HepG2 (cell line): Measurements from ENCODE around the gene GRAMD4. TPM values are rescaled to one million over a fixed set of nuclear protein-coding genes. Genes with fewer than 3 reads are reported as not detected.

Experiments used
- ATAC-seq: fragments of 200-7000 bp; cut with Tn5 transposase; 3 replicates; pipeline ENCODE4 v1.9.1; 2020; ENCODE audit warnings: mild to moderate bottlenecking, moderate library complexity
- BruUV-seq: library from RNA; stranded (reverse); fragments of 400-500 nt; replicated peaks from 2 replicates; lab custom pipeline; 2021; lab: Mats Ljungman, UMichigan
- CTCF ChIA-PET: fragments of 300-600 bp; formaldehyde crosslinking; extraction: SDS; loops from one replicate; lab custom pipeline; 2021; ENCODE audit warnings: low total read pairs, inconsistent platforms, low intra/inter-chr PET ratio; lab: Yijun Ruan, JAX
- POLR2A ChIA-PET: fragments of 350-600 bp; sonication (Branson Sonifier 250); formaldehyde crosslinking; loops from one replicate; lab custom pipeline; 2020; ENCODE audit warnings: antibody characterized with exemption, inconsistent platforms; lab: Yijun Ruan, JAX
- DNase-seq: peaks from one replicate; pipeline ENCODE4 v3.0.0-alpha.2; 2015; ENCODE audit warnings: low spot score
- FAIRE-seq: peaks from 3 replicates; lab custom pipeline; 2011; peaks lifted over from hg19 to GRCh38; lab: Jason Lieb, UNC
- H2AFZ ChIP-seq: one replicate; pipeline ENCODE4 v1.6.1; 2011; ENCODE audit warnings: low read length, inconsistent platforms
- H3K27ac ChIP-seq: fragments of 300-600 bp; 3 replicates; pipeline ENCODE4 v1.8.0; 2011; ENCODE audit warnings: mixed run types, mild to moderate bottlenecking, mixed read lengths, low read length, inconsistent platforms; ENCODE audit not compliant: insufficient read depth; ENCODE audit errors: extremely low read length
- H3K27me3 ChIP-seq, 2 experiments: fragments of 200-600 bp in 1 of 2; 2 replicates in 1 of 2; 3 replicates in 1 of 2; pipeline versions ENCODE4 v1.6.0 to v1.8.0; 2011; ENCODE audit warnings: low read length in 2 of 2, mild to moderate bottlenecking in 2 of 2, moderate library complexity in 2 of 2, inconsistent platforms in 1 of 2; ENCODE audit not compliant: insufficient read depth in 2 of 2, control insufficient read depth in 1 of 2
- H3K36me3 ChIP-seq, 2 experiments: fragments of 200-600 bp in 1 of 2; replicated peaks in 1 of 2; 2 replicates in 1 of 2; 3 replicates in 1 of 2; pipeline versions ENCODE4 v1.5.1 to v1.8.0; 2011; ENCODE audit warnings: low read length in 2 of 2, inconsistent platforms in 1 of 2; ENCODE audit not compliant: insufficient read depth in 2 of 2, control insufficient read depth in 1 of 2
- H3K4me1 ChIP-seq: 2 replicates; pipeline ENCODE4 v1.5.1; 2012; ENCODE audit warnings: low read length, inconsistent platforms; ENCODE audit not compliant: insufficient read depth
- H3K4me2 ChIP-seq: 2 replicates; pipeline ENCODE4 v1.6.0; 2011; ENCODE audit warnings: low read depth, low read length, inconsistent platforms
- H3K4me3 ChIP-seq, 3 experiments: fragments of 200-600 bp in 1 of 3; sonication (generic), shearing (Covaris generic) in 1 of 3; replicated peaks in 1 of 3; 2 replicates each; pipeline ENCODE4 v1.5.1; 2011 to 2016; ENCODE audit warnings: low read length in 3 of 3, inconsistent platforms in 2 of 3, low read depth in 2 of 3, mild to moderate bottlenecking in 2 of 3, control low read depth in 1 of 3, mixed read lengths in 1 of 3; ENCODE audit not compliant: insufficient read depth in 1 of 3
- H3K79me2 ChIP-seq: one replicate; pipeline ENCODE4 v1.6.1; 2011; ENCODE audit warnings: low read length, inconsistent platforms; ENCODE audit not compliant: insufficient read depth
- H3K9ac ChIP-seq: 2 replicates; pipeline ENCODE4 v1.6.0; 2011; ENCODE audit warnings: mild to moderate bottlenecking, low read depth, low read length, inconsistent platforms; ENCODE audit not compliant: insufficient read depth
- H3K9me3 ChIP-seq: 2 replicates; pipeline ENCODE4 v1.5.1; 2012; ENCODE audit warnings: mild to moderate bottlenecking, low read length
- H4K20me1 ChIP-seq: 2 replicates; pipeline ENCODE4 v1.6.0; 2011; ENCODE audit warnings: inconsistent platforms, mild to moderate bottlenecking, low read length, moderate library complexity; ENCODE audit not compliant: insufficient read depth
- GATAD1 ChIP-seq: IDR thresholded peaks from 2 replicates; pipeline ENCODE4 v1.6.1; 2016; ENCODE audit warnings: missing genetic modification reagents, missing compliant biosample characterization
- KDM6A ChIP-seq: IDR thresholded peaks from 2 replicates; pipeline ENCODE4 v1.6.1; 2016; ENCODE audit warnings: low read depth
- NBN ChIP-seq: fragments of 450-650 bp; conservative IDR thresholded peaks from 2 replicates; pipeline ENCODE4 v1.6.1; 2017
- NR3C1 ChIP-seq: sonication (generic); formaldehyde crosslinking; IDR thresholded peaks from 2 replicates; pipeline ENCODE4 v1.4.0; 2020; ENCODE audit warnings: missing genetic modification reagents
- TBP ChIP-seq: sonication (generic); formaldehyde crosslinking; IDR thresholded peaks from 2 replicates; pipeline ENCODE4 v1.5.0; 2020; ENCODE audit warnings: missing genetic modification reagents
- ZNF598 ChIP-seq: sonication (generic); formaldehyde crosslinking; IDR thresholded peaks from 2 replicates; pipeline ENCODE4 v1.5.1; 2020; ENCODE audit warnings: mild to moderate bottlenecking, missing genetic modification reagents, borderline replicate concordance
- ZSCAN20 ChIP-seq: sonication (generic); formaldehyde crosslinking; IDR thresholded peaks from 2 replicates; pipeline ENCODE4 v1.4.0; 2020; ENCODE audit warnings: missing genetic modification reagents, mild to moderate bottlenecking, borderline replicate concordance
- WGBS: methylation state at CpG from one replicate; pipeline ENCODE4 v1.1.6; 2017; ENCODE audit warnings: low lambda C conversion rate; 5-methylcytosine and 5-hydroxymethylcytosine counted together
- in situ Hi-C: cut with HindIII; loops from 2 replicates; pipeline ENCODE4 v1.10.0; 2017; ENCODE audit warnings: low pct_unique_long_range_greater_than_20kb; ENCODE audit not compliant: extremely low pct_ligation_motif_present
- intact Hi-C: fragments of 100-400 bp; cut with micrococcal nuclease; formaldehyde crosslinking; loops from one replicate; pipeline ENCODE4 v1.10.0; 2022; ENCODE audit not compliant: unreplicated experiment
- polyA plus RNA-seq, 8 experiments: library from polyadenylated mRNA; depleted of rRNA in 3 of 8; stranded (reverse) in 7 of 8; unstranded in 1 of 8; fragments of >200 nt; fragmentation: Illumina TruSeq in 4 of 8; extraction: Trizol in 4 of 8; gene quantifications; 2 replicates each; pipeline versions ENCODE4 v1.2.1 to v1.2.3, GENCODE V29; 2011 to 2016; ENCODE audit warnings: low read depth in 4 of 8, missing spikeins in 1 of 8, mixed read lengths in 1 of 8; ENCODE audit not compliant: insufficient read depth in 1 of 8
- total RNA-seq, 5 experiments: library from RNA; depleted of rRNA; stranded (reverse); fragments of >200 nt; fragmentation: Illumina TruSeq; extraction: Trizol; gene quantifications; 2 replicates each; pipeline ENCODE4 v1.2.3, GENCODE V29; 2016; ENCODE audit warnings: low read depth in 1 of 5

The GRAMD4 gene
- total and polyA plus RNA-seq, 2 of the 13 experiments (the other 11 are each of a cell fraction or from before 2014, with no cell fraction given), result 15.2 to 15.7 TPM

DNA sequence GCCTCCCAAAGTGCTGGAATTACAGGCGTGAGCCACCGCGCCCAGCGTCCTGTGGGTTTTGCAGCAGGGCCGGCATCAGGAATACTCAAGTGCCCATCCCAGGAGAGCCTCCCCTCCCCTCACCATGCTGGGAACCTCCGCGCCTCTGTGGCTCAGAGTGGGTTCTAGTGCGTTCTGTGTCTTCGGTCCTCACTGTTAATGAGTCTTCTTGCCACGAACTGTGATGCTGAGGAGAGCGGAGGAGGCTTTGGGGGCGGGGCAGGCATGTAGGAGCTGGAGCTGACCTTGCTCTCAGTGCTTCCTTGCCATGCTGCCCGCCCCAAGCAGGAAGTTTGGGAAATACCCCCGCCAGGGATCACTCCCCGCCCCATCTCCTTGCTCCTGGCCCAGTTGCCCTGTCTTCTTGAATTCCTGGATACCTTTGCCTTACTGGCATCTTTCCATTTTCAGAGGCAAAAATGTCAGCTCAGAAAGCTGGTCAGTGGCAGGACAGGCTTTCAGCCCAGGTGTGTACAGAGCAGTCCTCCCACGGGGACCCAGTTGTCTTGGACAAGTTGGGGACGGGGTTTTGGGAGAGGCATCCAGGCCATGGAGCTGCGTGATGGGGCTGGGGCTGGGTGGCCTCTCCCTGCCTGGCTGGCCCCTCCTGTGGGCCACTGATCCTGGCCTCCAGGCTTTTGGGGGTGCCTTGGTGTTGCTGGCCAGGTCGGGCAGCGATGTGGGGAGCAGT lies 5.1 kb downstream of the GRAMD4 start:
- BruUV-seq, result no TSS peak
- H3K4me2 ChIP-seq, result no peak overlapping the region
- no peak overlapping the region for H3K9ac ChIP-seq
- H3K9me3 ChIP-seq, result no peaks in the 10 kb centered on the region
- no peaks in the 10 kb centered on the region for H3K79me2 ChIP-seq
- CTCF ChIA-PET, result no interaction called here
- ATAC-seq (no peak), DNase-seq (no peak), FAIRE-seq (no peak)
- no peak overlapping the region for H3K4me3 ChIP-seq
- H3K36me3 ChIP-seq, result no peaks in the 10 kb centered on the region; a peak in 1 of 5 replicates
- no peak overlapping the region for H2AFZ ChIP-seq
- no peaks in the 10 kb centered on the region for H3K27me3 ChIP-seq
- TF ChIP-seq KDM6A (CRISPR knock-in tag), result no peak
- no peak for TF ChIP-seq NR3C1
- no peak for TF ChIP-seq ZSCAN20 (CRISPR knock-in tag)
- no peak for TF ChIP-seq ZNF598 (CRISPR knock-in tag)
- TF ChIP-seq TBP (CRISPR knock-in tag), result no peak
- H3K4me1 ChIP-seq, result peaks cover under 1% of the 10 kb centered on the region; the same call in 1 of the 2 replicates
- H3K27ac ChIP-seq, result no peak overlapping the region
- no peaks in the 10 kb centered on the region for H4K20me1 ChIP-seq
- POLR2A ChIA-PET, result no interaction called here
- in situ Hi-C loops (no loop called here), intact Hi-C loops (no loop called here)
- 97% methylated on average over 18 of the region's 20 CpGs for WGBS

DNA sequence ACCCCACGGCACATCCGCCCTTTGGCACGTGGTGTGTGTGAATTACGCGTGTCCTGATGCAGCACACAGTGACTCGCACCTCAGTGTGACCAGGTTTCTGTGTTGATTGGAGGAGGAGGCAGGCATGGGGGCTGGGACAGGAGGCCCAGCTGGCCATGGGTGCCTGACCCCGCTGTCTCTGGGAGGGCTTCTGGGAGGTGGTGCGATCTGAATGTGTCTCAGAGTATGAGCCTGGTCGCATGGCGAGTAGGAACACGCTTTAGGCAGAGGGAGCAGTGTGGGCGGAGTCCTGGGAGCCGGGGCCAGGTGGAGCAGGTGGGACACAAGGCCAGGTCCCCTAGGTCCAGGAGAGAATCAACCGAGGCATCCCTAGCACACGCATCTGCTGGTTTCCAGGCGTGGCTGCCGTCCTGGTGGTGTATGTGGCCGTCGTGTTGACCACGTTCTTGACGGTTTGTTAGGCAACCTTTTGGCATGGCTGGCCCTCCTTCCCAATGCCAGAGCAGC lies 5.7 kb downstream of the GRAMD4 start:
- Histone ChIP-seq H3K4me3 (no peak overlapping the region), H3K79me2 (no peaks in the 10 kb centered on the region), H3K4me2 (no peak overlapping the region), H3K27ac (no peak overlapping the region), H3K4me1 (no peaks in the 10 kb centered on the region), H4K20me1 (no peaks in the 10 kb centered on the region), H3K27me3 (no peaks in the 10 kb centered on the region), H2AFZ (no peak overlapping the region), H3K9me3 (no peaks in the 10 kb centered on the region), H3K36me3 (no peaks in the 10 kb centered on the region; a peak in 2 of 5 replicates), H3K9ac (no peak overlapping the region)
- TF ChIP-seq NBN (no peak), GATAD1 (no peak)
- ATAC-seq (no peak), DNase-seq (no peak), FAIRE-seq (no peak)
- ChIA-PET POLR2A (no interaction called here), CTCF (no interaction called here)
- no TSS peak for BruUV-seq
- 99% methylated on average over 14 of the region's 21 CpGs for WGBS
- in situ Hi-C loops, result no loop called here
- intact Hi-C loops, result no loop called here
